GM10248 (cell line): ENCODE measurements around the gene AKAP17A.

Experiments
- CTCF ChIA-PET: fragments of 300-600 bp; sonication (Branson Sonifier 250); formaldehyde crosslinking; extraction: SDS; loops from one replicate; lab custom pipeline; 2021; ENCODE audit warnings: antibody characterized with exemption; lab: Yijun Ruan, JAX
- POLR2A ChIA-PET: fragments of 350-650 bp; sonication (Branson Sonifier 250); formaldehyde crosslinking; extraction: SDS; loops from one replicate; lab custom pipeline; 2020; ENCODE audit warnings: antibody characterized with exemption; lab: Yijun Ruan, JAX
- DNase-seq: peaks from one replicate; pipeline ENCODE4 v3.0.0; 2012; ENCODE audit errors: extremely low spot score
- TF ChIP-seq, protein P1 (sequence below): IDR thresholded peaks from 2 replicates; pipeline ENCODE4 v1.5.1; 2012; ENCODE audit warnings: mild to moderate bottlenecking, low read depth; ENCODE audit errors: extremely low read depth, missing control alignments, control extremely low read depth

Gene AKAP17A

DNA sequence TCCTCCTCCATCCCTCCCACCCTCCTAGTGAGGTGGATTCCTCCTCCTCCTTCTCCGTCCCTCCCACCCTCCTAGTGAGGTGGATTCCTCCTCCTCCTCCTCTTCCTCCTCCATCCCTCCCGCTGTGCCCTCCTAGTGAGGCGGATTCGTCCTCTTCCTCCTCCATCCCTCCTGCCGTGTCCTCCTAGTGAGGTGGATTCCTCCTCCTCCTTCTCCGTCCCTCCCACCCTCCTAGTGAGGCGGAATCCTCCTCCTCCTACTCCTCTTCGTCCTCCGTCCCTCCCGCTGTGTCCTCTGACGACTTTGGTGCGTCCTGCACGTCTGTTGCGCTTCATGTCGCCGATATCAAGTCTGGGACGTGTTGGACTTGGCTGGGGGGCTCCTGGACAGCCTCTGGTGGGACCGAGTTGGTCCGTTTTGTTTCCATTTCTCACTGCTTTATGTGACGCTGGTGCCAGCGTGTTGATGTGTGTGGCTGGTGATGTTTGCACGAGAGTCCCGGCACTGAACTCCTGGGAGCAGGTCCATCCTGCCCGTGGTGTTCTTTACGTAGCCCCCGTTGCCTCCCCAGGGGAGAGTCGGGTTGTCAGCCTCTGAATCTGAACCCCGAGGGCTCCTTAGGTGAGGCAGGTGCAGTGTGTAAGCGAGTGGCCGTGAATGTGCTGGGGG, 5.4 kb downstream of the AKAP17A start:
- CTCF ChIA-PET = no interaction called here
- TF ChIP-seq, protein P1, sequence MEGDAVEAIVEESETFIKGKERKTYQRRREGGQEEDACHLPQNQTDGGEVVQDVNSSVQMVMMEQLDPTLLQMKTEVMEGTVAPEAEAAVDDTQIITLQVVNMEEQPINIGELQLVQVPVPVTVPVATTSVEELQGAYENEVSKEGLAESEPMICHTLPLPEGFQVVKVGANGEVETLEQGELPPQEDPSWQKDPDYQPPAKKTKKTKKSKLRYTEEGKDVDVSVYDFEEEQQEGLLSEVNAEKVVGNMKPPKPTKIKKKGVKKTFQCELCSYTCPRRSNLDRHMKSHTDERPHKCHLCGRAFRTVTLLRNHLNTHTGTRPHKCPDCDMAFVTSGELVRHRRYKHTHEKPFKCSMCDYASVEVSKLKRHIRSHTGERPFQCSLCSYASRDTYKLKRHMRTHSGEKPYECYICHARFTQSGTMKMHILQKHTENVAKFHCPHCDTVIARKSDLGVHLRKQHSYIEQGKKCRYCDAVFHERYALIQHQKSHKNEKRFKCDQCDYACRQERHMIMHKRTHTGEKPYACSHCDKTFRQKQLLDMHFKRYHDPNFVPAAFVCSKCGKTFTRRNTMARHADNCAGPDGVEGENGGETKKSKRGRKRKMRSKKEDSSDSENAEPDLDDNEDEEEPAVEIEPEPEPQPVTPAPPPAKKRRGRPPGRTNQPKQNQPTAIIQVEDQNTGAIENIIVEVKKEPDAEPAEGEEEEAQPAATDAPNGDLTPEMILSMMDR = no peak

DNA sequence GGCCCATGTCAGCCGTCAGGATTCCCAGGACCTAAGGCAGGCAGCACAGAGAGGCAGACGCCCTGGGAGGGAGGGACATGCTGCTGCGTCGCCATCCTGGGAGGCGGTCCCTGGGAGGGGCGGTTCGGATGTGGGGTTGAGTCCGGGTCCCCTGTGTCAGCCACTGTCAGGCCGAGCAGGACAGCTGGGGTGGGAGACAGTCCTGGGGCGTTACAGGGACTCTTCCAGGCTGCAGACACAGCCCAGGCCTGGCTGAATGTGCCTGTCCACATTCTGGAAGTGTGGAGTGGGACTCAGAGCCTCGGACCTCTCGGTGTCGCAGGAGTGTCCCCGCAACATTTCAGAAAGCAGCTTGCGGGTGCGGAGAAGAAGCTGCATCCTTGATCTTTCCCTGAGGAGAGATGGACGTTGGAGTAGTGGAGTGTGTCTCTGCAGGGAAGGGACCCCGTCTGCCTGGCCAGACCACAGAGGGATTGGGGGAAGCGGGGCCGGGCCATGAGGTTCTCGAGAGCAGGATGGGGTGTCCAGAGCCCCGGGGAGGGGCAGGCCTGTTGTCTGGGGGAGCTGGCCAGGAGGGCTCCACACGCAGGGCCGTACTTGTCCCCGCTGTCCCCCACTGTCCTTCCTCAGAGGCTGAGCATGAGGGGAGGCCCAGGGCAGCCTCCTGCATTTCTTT, 6.1 kb downstream of the AKAP17A start:
- TF ChIP-seq, protein P1 = no peak
- DNase-seq = no peak
- ChIA-PET CTCF (no interaction called here), POLR2A (no interaction called here)

More for the DNA sequence above, 5.4 kb downstream of the AKAP17A start:
- no peak for DNase-seq
- POLR2A ChIA-PET = no interaction called here

DNA sequence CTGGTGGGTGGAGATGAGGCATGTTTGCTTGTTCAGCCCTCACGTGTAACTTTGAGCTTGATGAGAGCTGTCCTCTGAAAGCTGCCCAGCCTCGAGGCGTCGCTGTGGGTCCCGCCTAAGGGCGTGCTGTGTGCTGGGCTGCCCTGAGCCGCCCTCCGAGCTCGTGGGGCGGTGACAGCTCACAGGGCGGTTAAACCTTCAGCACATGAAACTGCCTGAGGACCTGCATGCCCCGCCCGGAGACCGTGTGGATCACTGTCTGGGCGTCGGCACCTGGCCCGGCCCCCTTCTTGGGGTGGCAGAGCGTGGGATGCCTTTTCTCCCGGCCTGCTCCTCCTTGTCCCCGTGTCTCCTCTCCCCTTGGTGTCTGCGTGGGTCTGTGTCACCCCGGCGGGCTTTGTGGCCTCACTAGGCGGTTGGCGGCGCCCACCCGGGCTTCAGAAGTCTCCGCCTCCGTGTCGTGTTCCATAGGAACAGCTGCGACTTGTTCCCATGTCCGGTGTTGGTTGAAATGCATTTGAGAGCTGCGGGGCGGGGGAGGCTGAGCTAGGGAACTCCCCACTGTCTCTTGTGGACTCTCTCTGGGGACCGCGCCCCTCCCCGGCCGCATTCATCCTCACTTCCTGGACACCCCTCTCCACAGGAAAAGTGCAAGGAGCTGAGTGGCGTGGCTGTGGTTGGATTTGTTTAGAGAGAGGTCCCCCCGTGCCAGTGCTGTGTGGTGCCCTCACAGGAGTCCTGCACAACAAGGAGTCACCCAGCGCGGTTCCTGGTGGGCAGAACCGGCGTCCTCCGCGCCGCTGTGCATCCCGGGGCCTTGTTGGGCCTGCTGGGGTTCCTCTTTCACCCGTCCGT, 6.8 kb downstream of the AKAP17A start:
- peak; percentile 53 for DNase-seq
- TF ChIP-seq, protein P1 = no peak
- CTCF ChIA-PET = no interaction called here
- POLR2A ChIA-PET = no interaction called here

DNA sequence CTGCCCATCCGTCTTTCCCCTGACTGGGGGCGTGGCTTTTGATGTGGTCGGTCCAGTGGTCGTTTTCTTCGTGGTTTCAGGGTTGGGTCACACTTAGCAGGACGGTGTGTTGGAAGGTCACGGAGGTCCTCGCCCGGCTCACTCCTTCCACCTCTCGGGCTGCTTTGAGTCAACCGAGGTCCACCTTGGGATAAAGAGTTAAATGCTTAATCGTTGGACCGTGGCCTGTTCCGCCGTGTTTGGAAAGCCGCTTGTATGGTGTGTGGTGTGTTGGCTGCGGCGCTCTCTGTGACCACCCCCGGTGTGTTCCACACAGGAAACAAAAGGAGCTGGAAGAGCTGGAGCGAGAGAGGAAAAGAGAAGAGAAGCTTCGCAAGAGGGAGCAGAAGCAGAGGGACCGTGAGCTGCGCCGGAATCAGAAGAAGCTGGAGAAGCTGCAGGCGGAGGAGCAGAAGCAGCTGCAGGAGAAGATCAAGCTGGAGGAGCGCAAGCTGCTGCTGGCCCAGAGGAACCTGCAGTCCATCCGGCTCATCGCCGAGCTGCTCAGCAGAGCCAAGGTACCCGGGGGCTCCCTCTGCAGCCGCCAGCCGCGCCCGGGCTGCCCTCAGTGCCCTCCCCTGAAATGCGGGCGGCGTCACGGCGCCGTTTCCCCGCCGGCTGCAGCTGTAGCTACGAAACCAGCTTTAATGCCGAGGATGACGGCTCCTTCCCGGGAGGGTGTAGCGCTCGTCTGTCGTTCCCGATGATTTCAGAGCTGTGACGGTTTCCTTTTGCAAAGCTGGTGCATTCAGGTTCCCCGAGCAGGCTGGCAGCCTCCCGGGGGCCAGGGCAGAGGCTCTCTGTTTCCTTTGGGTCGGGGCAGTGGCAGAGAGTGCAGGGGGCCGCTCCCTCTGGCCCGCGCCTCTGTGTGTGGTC, 7.7 kb downstream of the AKAP17A start:
- TF ChIP-seq, protein P1 = no peak
- POLR2A ChIA-PET = no interaction called here

DNA sequence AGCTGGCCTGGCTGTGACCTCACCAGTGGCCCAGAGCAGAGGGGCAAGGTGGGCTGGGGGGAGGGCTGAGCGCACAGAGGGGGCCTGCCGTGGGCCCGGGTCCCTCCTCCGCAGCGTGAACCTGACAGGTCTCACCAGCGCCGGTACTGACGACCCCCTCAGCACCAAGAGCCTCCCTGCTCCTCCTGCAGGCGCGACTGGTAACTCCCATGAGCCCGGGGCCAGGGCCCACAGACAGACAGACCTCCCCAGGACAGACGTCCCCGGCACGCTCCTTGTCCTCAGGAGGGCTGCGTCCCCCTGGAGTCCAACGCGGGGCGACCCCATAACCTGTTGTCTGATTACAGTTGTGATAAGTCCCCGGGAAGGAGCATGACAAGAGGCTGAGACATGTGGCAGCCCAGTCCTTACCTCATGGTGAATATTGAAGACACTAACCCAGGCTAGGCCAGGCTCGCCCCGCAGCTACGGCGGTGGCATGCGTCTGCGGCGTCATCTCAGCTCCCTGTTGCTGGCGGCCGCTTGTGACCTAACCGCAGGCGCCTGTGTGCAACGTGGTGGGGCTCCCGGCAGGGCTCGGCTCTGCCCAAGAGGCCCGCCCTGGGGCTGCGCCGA, 8.5 kb downstream of the AKAP17A start:
- POLR2A ChIA-PET = no interaction called here
- CTCF ChIA-PET = no interaction called here
- DNase-seq = no peak
- TF ChIP-seq, protein P1 = no peak

More for the DNA sequence above, 7.7 kb downstream of the AKAP17A start:
- DNase-seq = no peak
- CTCF ChIA-PET = no interaction called here
